Stomach smooth muscle (tissue), 2 donors: Measurements from ENCODE around the gene FAM221B.

Source experiments
- H3K27ac ChIP-seq: one replicate; pipeline ENCODE4 v1.7.0; 2013; ENCODE audit warnings: mild to moderate bottlenecking, low read length, inconsistent platforms
- H3K27me3 ChIP-seq, 2 donors: one replicate each; pipeline ENCODE4 v1.7.0; 2013; ENCODE audit warnings: low read length in 2 of 2; ENCODE audit not compliant: insufficient read depth in 2 of 2, control insufficient read depth in 1 of 2
- H3K36me3 ChIP-seq, 2 donors: one replicate each; pipeline ENCODE4 v1.7.0; 2013; ENCODE audit warnings: low read length in 2 of 2; ENCODE audit not compliant: control insufficient read depth in 2 of 2, insufficient read depth in 2 of 2
- H3K4me1 ChIP-seq: one replicate; pipeline ENCODE4 v1.7.0; 2013; ENCODE audit warnings: low read length; ENCODE audit not compliant: control insufficient read depth, insufficient read depth
- H3K4me3 ChIP-seq, 2 donors: one replicate each; pipeline ENCODE4 v1.7.0; 2013; ENCODE audit warnings: low read length in 2 of 2
- H3K9ac ChIP-seq, 2 donors: one replicate each; pipeline ENCODE4 v1.7.0; 2013; ENCODE audit warnings: low read length in 2 of 2, mild to moderate bottlenecking in 1 of 2
- H3K9me3 ChIP-seq, 2 donors: one replicate each; pipeline ENCODE4 v1.7.0; 2013; ENCODE audit warnings: low read length in 2 of 2; ENCODE audit not compliant: control insufficient read depth in 2 of 2
- donor health status: healthy.
- donor health status: Pancreatic carcinoma.

FAM221B gene

GRCh38 chr9:35835766-35836165, 7.2 kb upstream of the FAM221B start:
- H3K4me3 ChIP-seq, result no peak overlapping the region
- H3K36me3 ChIP-seq, result peaks cover 6 to 15% of the 10 kb centered on the region in 2 donors
- H3K27me3 ChIP-seq, result no peaks in the 10 kb centered on the region
- H3K27ac ChIP-seq, result no peak overlapping the region
- no peak overlapping the region for H3K9ac ChIP-seq
- no peaks in the 10 kb centered on the region for H3K9me3 ChIP-seq
- peaks cover 17% of the 10 kb centered on the region for H3K4me1 ChIP-seq

- peaks cover 6 to 15% of the 10 kb centered on the region in 2 donors for H3K36me3 ChIP-seq
- H3K9ac ChIP-seq, result no peak overlapping the region
- peaks cover 22% of the 10 kb centered on the region for H3K4me1 ChIP-seq
- no peaks in the 10 kb centered on the region for H3K9me3 ChIP-seq
- H3K4me3 ChIP-seq, result no peak overlapping the region
- no peaks in the 10 kb centered on the region for H3K27me3 ChIP-seq
- H3K27ac ChIP-seq, result no peak overlapping the region
Observed at GRCh38 chr9:35835216-35835632, 6.7 kb upstream of the FAM221B start.

- peaks cover 28% of the 10 kb centered on the region for H3K4me1 ChIP-seq
- H3K27ac ChIP-seq, result peak overlapping the region; percentile 2
- peak overlapping the region in 1 of 2 donors; percentile 6 for H3K9ac ChIP-seq
Observed at GRCh38 chr9:35834260-35835215, 6.0 kb upstream of the FAM221B start.

GRCh38 chr9:35832814-35833213, 4.3 kb upstream of the FAM221B start:
- no peak overlapping the region for H3K4me3 ChIP-seq
- peaks cover 6 to 15% of the 10 kb centered on the region in 2 donors for H3K36me3 ChIP-seq
- H3K4me1 ChIP-seq, result peaks cover 37% of the 10 kb centered on the region
- H3K9me3 ChIP-seq, result no peaks in the 10 kb centered on the region
- peak overlapping the region; percentile 41 for H3K27ac ChIP-seq
- H3K9ac ChIP-seq, result no peak overlapping the region
- H3K27me3 ChIP-seq, result no peaks in the 10 kb centered on the region

More at GRCh38 chr9:35834260-35835215, 6.0 kb upstream of the FAM221B start:
- H3K9me3 ChIP-seq, result no peaks in the 10 kb centered on the region
- peak overlapping the region in 1 of 2 donors; percentile 29 for H3K4me3 ChIP-seq
- H3K27me3 ChIP-seq, result no peaks in the 10 kb centered on the region
- peaks cover 6 to 15% of the 10 kb centered on the region in 2 donors for H3K36me3 ChIP-seq

- peaks cover 6 to 15% of the 10 kb centered on the region in 2 donors for H3K36me3 ChIP-seq
- H3K4me1 ChIP-seq, result peaks cover 39% of the 10 kb centered on the region
- no peaks in the 10 kb centered on the region for H3K27me3 ChIP-seq
- no peak overlapping the region for H3K9ac ChIP-seq
- no peaks in the 10 kb centered on the region for H3K9me3 ChIP-seq
- H3K27ac ChIP-seq, result no peak overlapping the region
- peak overlapping the region; percentile 18 to 89 for H3K4me3 ChIP-seq
Observed at GRCh38 chr9:35831040-35831439, 2.5 kb upstream of the FAM221B start.

- no peaks in the 10 kb centered on the region for H3K9me3 ChIP-seq
- H3K27ac ChIP-seq, result peak overlapping the region; percentile 86
- H3K4me3 ChIP-seq, result peak overlapping the region; percentile 66 to 89
- peak overlapping the region; percentile 68 to 95 for H3K9ac ChIP-seq
- peaks cover 37% of the 10 kb centered on the region for H3K4me1 ChIP-seq
- no peaks in the 10 kb centered on the region for H3K27me3 ChIP-seq
- peaks cover 2 to 4% of the 10 kb centered on the region in 2 donors for H3K36me3 ChIP-seq
Observed at GRCh38 chr9:35829764-35830096, 1.2 kb upstream of the FAM221B start.

DNA sequence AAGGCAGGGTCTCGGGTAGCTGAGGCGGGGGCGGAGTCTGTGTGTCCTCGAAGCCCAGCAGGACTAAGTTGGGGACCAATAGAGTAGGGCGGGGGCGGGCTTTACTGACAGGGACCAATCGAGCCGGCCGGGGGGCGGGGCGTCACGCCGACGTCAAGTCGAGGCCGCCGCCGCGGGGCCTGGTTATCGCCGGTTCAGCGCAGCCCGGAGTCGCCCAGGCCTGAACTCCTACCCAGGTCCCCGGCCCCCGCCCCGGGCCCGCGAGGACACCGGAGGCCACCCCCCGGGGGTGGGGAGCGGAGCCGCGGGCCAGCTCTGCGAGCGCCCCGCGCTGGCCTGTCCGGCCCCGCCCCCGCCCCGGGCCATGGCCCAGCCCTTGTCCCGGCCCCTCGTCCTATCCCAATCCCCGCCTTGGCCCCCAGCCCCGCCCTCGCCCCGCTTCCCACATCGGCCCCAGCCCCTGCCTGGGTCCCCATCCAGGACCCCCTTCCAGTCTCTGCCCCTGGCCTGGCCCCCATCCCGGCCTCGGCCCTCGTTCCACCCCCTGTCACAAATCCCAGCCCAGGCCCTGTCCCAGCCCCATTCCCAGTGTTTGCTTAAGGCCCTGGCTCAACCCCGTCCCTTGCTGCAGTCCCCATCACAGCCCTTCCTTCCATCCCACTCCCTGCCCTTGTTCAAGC, 692 bp upstream of the FAM221B start, which contains the start of gene TMEM8B:
Gene TMEM8B (plus strand): TSS at position 145 of the 680 bp plus-strand sequence. CDS start 220 bp downstream, at position 365.
- no peaks in the 10 kb centered on the region for H3K27me3 ChIP-seq
- H3K36me3 ChIP-seq, result peaks cover 0 to 4% of the 10 kb centered on the region in 2 donors
- H3K9ac ChIP-seq, result peak within 1 kb of the TSS; percentile 68 to 95
- H3K4me3 ChIP-seq, result peak within 1 kb of the TSS; percentile 66 to 89
- H3K27ac ChIP-seq, result peak within 1 kb of the TSS; percentile 86
- H3K4me1 ChIP-seq, result peaks cover 34% of the 10 kb centered on the region
- H3K9me3 ChIP-seq, result no peaks in the 10 kb centered on the region

DNA sequence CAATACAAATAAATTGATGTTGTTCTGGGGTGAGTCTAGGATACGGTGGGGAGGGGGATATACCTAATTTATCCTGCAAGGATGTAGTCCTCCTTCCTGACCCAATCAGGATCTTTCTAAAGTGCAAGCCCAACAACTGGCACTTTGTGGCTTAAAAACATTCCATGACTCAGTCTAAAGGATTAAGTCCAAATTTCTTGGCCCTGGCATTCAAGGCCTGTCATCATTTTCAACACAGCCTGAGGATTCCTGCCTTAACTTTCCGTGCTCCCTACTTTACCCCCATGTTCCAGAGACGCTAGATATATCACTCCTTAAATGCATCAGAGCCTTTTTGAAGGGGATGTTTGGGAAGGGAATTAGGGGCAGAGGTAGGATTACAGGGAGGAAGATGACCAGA, 1.0 kb downstream of the FAM221B start:
- H3K9me3 ChIP-seq, result no peaks in the 10 kb centered on the region
- peaks cover 0 to 3% of the 10 kb centered on the region in 2 donors for H3K36me3 ChIP-seq
- peaks cover 34% of the 10 kb centered on the region for H3K4me1 ChIP-seq
- H3K27me3 ChIP-seq, result no peaks in the 10 kb centered on the region
- H3K27ac ChIP-seq, result no peak overlapping the region
- H3K9ac ChIP-seq, result no peak overlapping the region
- no peak overlapping the region for H3K4me3 ChIP-seq

- no peaks in the 10 kb centered on the region for H3K36me3 ChIP-seq
- H3K9me3 ChIP-seq, result no peaks in the 10 kb centered on the region
- peak overlapping the region in 1 of 2 donors; percentile 55 for H3K9ac ChIP-seq
- H3K4me3 ChIP-seq, result no peak overlapping the region
- peaks cover 28% of the 10 kb centered on the region for H3K4me1 ChIP-seq
- H3K27ac ChIP-seq, result no peak overlapping the region
- H3K27me3 ChIP-seq, result no peaks in the 10 kb centered on the region
Observed at GRCh38 chr9:35826071-35826701, 2.3 kb downstream of the FAM221B start.

DNA sequence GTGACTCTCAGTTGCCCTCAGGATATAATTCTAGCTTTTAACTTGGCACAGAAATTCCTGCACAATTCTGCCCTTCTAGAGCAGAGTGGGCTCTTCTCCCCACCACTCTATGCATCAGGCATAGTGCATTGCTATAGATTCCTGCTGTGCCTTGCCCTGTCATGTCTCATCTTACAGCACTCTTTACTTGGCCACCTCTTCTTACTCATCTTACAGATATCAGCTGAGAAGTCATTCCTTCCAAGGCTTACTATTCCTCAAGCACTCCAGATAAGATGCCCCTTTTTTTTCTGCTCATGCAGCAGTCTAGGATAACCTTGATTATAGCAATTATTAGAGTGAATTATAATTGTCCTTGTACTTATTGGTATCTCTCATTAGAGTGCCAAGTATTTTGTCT, 5.6 kb downstream of the FAM221B start:
- Histone ChIP-seq H3K27ac (no peak overlapping the region), H3K9me3 (no peaks in the 10 kb centered on the region), H3K4me1 (peaks cover 3% of the 10 kb centered on the region), H3K27me3 (no peaks in the 10 kb centered on the region), H3K9ac (no peak overlapping the region), H3K36me3 (no peaks in the 10 kb centered on the region), H3K4me3 (no peak overlapping the region)
